HG03095 (cell line): ENCODE measurements around the gene ARHGAP8.
"Not testable (repeated sequence)": the region's sequence is repeated elsewhere in the genome, so short reads cannot be mapped to it uniquely, and the experiment has no call there.

Experiments
- ATAC-seq: cut with Tn5 transposase; IDR thresholded peaks from one replicate; pipeline ENCODE4 v1.9.1; 2021; ENCODE audit warnings: moderate library complexity; ENCODE audit not compliant: unreplicated experiment

The ARHGAP8 gene

GRCh38 chr22:44799946-44800634, 47.7 kb downstream of the ARHGAP8 start:
- ATAC-seq = not testable (repeated sequence)

- no peak for ATAC-seq
These were observed 49.1 kb downstream of the ARHGAP8 start for GRCh38 chr22:44801476-44801875.

DNA sequence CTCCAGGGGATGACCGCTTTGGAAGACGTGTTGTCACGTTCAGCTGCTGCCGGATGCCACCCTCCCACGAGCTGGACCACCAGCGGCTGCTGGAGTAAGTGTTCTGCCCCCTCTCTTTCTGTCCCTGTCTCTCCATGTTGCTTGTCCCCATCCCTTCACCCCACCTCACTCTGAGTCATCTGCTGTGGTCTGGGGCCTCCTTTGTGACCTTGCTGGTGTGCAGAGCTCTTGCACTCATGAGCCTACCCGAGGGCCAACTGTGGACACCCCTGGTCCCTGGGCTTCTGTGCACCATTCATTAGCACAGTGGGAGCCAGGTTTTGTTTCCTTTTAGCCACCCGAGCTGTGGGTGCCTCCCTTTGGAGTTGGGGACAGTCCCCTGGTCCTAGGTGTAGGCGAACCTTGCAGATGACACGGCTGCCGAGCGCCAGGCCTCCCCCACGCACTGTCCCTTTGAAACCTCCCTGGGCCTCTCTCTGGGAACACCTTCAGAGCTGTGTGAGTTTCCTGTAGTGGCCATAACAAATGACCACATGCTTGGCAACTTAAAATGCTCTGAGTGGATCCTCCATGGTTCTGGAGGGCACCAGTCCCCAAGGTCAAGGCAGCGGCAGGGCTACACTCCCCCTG, 49.8 kb downstream of the ARHGAP8 start:
- ATAC-seq = no peak

GRCh38 chr22:44802956-44803355, 50.6 kb downstream of the ARHGAP8 start:
- no peak for ATAC-seq

- no peak for ATAC-seq
These were observed 52.0 kb downstream of the ARHGAP8 start for GRCh38 chr22:44804327-44804726.

- ATAC-seq = no peak
These were observed 53.3 kb downstream of the ARHGAP8 start for GRCh38 chr22:44805711-44806110.

DNA sequence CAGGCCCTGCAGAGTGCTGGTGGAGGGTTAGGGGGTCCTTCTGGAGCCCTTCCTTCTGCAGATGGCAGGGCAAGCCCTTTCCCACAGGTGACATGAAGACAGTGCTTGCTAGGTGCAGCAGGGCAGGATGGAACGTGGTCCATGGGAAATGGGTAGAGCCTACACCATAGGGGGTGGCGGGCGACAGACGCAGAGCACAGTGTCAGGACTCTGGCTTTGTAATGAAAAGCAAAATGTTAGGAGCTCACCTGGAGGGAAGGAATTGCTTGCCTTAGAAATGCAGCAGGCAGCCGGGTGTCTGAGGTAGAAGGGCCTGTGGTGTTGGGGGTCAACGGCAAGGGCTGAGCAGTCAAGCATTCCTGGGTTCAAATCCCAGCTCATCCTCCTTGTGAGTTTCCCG, 54.9 kb downstream of the ARHGAP8 start:
- ATAC-seq = no peak

- ATAC-seq = no peak
These were observed 55.7 kb downstream of the ARHGAP8 start for GRCh38 chr22:44807915-44808690.

- ATAC-seq = no peak
These were observed 57.1 kb downstream of the ARHGAP8 start for GRCh38 chr22:44809456-44809855.

- ATAC-seq = no peak
These were observed 58.8 kb downstream of the ARHGAP8 start for GRCh38 chr22:44811141-44811540.

DNA sequence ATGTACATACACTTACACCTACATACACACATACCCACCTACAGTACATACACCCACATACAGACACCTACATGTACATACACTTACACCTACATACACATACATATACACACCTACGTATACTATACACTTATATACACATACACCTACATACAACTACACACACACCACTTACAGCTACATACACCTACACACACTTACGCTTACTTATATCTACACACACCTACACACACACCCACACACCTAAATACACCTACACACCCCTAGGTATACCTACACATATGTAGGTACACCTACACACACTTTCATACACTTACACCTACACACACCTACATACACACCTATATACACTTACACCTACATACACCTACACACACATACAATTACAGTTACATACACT, 61.0 kb downstream of the ARHGAP8 start:
- no peak for ATAC-seq

DNA sequence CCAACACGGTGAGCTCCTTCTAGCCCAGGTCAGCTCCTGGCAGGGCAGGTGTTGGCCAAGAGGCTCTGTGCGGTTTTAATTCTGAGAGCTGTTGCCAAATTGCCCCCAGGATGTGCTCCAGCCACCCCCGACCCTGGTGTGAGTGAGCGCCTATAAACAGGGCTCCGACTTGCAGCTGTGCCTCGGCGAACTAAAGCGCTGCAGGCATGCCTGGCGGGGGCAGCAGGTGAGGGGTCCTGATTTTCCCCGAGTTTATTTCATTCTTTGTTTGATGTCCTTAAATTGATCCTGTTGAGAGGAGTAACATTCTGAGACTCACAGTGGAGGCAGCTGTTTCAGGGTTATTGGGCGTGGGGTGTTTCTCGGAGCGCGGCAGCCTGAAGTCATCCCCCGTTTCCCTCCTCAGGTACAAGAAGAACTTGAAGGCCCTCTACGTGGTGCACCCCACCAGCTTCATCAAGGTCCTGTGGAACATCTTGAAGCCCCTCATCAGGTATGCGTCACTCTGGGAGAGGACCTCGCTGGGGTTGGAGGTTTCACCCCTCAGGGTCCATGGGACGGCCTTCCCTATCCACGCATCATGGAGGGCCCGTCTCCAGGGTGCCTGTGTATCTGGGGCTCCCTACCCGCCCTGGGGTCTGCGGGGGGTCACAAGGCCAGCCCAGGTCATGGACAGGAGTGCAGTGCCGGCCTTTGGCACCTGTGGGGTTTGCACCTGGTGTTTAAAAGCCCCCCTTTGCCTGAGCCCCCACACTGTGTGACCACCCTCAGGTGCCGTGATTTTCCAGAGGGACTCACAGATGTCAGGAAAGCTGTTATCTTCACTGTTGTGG, 62.1 kb downstream of the ARHGAP8 start:
- ATAC-seq = no peak

- ATAC-seq = no peak
These were observed 63.0 kb downstream of the ARHGAP8 start for GRCh38 chr22:44815099-44816070.

GRCh38 chr22:44816141-44816540, 63.8 kb downstream of the ARHGAP8 start:
- ATAC-seq = no peak

DNA sequence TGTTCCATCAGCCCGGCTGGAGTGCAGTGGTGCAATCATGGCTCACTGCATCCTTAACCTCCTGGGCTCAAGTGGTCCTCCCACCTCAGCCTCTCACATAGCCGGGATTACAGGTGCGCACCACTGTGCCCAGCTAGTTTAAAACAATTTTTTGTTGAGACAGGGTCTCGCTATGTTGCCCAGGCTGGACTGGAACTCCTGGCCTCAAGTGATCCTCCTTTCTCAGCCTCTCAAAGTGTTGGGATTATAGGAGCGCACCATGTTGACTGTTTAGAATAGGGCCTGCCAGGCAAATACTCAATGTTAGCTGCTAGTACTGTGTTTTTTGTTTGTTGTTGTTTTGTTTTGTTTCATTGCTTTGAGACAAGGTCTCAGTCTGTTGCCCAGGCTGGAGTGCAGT, 66.4 kb downstream of the ARHGAP8 start:
- ATAC-seq = no peak

- no peak for ATAC-seq
These were observed 67.7 kb downstream of the ARHGAP8 start for GRCh38 chr22:44819966-44820631.

- no peak for ATAC-seq
These were observed 69.5 kb downstream of the ARHGAP8 start for GRCh38 chr22:44821741-44822475.

DNA sequence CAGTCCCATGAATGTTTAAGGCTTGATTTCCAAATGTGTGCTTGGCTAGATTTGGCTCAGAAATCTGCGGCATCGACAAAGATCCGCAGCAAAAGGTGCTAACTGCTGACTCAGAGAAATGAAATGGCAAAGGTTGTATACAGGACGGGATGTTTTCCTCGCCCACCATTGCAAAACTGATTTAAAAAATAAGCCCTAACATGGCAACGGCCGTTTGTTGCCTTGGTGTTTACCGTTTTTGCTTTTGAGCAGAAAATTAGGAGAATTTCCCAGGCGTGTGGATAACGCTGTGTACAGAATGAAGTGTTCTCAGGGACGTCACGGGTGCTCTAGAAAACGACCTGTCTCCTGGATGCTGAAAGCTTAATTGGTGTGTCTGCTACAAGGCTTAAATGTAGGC, 70.2 kb downstream of the ARHGAP8 start:
- no peak for ATAC-seq

GRCh38 chr22:44823396-44823795, 71.0 kb downstream of the ARHGAP8 start:
- no peak for ATAC-seq
